BJ (cell line): ENCODE data around the gene LCN10. TPM values are rescaled to one million over a fixed set of nuclear protein-coding genes. Genes with fewer than 3 reads are reported as not detected.

Experiments used
- CTCF ChIA-PET: fragments of 350-600 bp; formaldehyde crosslinking; extraction: SDS; loops from one replicate; lab custom pipeline; 2021; ENCODE audit warnings: antibody characterized with exemption, inconsistent platforms; lab: Yijun Ruan, JAX
- POLR2A ChIA-PET: fragments of 300-600 bp; sonication (Branson Sonifier 250); formaldehyde crosslinking; extraction: SDS; loops from one replicate; lab custom pipeline; 2021; ENCODE audit warnings: antibody characterized with exemption; lab: Charles Lee
- DNase-seq: peaks from one replicate; pipeline ENCODE4 v3.0.0-alpha.2; 2011; ENCODE audit warnings: low read depth
- H3K27me3 ChIP-seq: 2 replicates; pipeline ENCODE4 v1.6.0; 2011; ENCODE audit warnings: low read length; ENCODE audit not compliant: control insufficient read depth, insufficient read depth
- H3K36me3 ChIP-seq: 2 replicates; pipeline ENCODE4 v1.5.1; 2011; ENCODE audit warnings: low read length; ENCODE audit not compliant: control insufficient read depth, insufficient read depth
- H3K4me3 ChIP-seq: 2 replicates; pipeline ENCODE4 v1.5.1; 2011; ENCODE audit warnings: low read depth, mild to moderate bottlenecking, control low read depth, low read length
- polyA plus RNA-seq: library from polyadenylated mRNA; depleted of rRNA; stranded (reverse); fragments of >200 nt; gene quantifications from 2 replicates; pipeline ENCODE4 v1.2.3, GENCODE V29; 2011
- TF ChIP-seq, protein P1 (sequence below): IDR thresholded peaks from 2 replicates; pipeline ENCODE4 v1.5.1; 2011; ENCODE audit warnings: low read depth, mild to moderate bottlenecking, control low read depth, inconsistent platforms, low read length, moderate library complexity; ENCODE audit not compliant: insufficient read depth

The LCN10 gene
- polyA plus RNA-seq, 1 experiment = not detected

DNA sequence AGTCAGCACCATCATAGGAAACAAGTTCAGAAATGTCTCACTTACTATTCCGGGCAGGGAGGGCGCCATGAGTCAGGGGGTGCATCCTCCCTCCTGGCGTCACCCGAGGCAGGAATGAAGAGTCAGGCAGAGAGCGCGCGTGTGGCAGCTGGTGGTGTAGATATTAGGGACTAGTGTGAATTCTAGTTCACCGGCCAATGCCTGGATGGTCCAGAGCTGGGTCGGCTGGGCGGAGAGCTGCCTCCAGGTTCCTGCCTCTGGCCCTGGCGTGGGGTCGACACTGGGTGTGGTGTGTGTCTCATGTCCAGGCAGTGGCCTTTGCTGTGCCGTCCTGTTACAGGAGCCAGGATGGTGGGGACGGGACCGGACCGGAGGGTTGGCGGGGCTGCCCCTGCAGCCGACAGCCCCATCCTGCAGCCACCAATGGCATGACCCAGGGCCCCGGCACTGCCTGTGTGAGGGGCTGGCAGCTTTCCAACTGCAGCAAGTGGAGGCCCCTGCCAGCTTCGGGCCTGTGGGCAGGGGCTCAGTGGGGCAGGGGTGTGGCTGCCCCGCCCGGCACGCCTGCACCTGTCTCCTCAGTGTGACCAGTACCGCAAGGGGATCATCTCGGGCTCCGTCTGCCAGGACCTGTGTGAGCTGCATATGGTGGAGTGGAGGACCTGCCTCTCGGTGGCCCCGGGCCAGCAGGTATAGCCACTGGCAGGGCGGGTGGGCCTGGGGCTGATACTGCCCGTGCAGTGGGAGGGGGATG is 21.2 kb downstream of the LCN10 start:
- DNase-seq = no peak
- CTCF ChIA-PET = no interaction called here
- TF ChIP-seq, protein P1, sequence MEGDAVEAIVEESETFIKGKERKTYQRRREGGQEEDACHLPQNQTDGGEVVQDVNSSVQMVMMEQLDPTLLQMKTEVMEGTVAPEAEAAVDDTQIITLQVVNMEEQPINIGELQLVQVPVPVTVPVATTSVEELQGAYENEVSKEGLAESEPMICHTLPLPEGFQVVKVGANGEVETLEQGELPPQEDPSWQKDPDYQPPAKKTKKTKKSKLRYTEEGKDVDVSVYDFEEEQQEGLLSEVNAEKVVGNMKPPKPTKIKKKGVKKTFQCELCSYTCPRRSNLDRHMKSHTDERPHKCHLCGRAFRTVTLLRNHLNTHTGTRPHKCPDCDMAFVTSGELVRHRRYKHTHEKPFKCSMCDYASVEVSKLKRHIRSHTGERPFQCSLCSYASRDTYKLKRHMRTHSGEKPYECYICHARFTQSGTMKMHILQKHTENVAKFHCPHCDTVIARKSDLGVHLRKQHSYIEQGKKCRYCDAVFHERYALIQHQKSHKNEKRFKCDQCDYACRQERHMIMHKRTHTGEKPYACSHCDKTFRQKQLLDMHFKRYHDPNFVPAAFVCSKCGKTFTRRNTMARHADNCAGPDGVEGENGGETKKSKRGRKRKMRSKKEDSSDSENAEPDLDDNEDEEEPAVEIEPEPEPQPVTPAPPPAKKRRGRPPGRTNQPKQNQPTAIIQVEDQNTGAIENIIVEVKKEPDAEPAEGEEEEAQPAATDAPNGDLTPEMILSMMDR = no peak

DNA sequence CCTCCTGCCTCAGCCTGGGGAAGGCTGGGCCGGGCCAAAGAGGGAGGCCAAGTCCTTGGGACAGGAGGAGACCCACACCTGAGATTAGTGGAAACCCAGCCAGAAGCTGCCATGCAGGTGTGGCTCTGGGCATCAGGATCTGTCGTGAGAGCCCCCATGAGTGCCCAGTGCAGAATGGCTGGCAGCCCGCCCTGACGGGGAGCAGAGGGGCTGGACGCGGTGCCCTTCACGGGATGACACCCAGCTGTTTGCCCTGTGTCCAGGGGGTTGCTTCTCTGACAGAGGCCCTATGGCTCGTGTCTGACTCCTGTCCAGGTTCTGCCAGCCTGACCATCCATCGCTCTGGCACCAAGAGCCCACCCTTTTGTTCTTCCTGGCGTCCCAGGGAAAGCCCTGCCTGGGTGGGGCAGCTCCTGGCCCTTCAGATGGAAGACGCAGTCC is 21.8 kb downstream of the LCN10 start:
- ChIA-PET POLR2A (no interaction called here), CTCF (no interaction called here)
- Histone ChIP-seq H3K4me3 (no peak overlapping the region), H3K36me3 (peaks cover 34% of the 10 kb centered on the region), H3K27me3 (peaks cover under 1% of the 10 kb centered on the region; the same call in 1 of the 2 replicates)
- DNase-seq = no peak
- TF ChIP-seq, protein P1 = no peak

More for the DNA sequence above, 21.2 kb downstream of the LCN10 start:
- no peak overlapping the region for H3K4me3 ChIP-seq
- no peaks in the 10 kb centered on the region for H3K27me3 ChIP-seq
- peaks cover 38% of the 10 kb centered on the region for H3K36me3 ChIP-seq
- POLR2A ChIA-PET = no interaction called here

DNA sequence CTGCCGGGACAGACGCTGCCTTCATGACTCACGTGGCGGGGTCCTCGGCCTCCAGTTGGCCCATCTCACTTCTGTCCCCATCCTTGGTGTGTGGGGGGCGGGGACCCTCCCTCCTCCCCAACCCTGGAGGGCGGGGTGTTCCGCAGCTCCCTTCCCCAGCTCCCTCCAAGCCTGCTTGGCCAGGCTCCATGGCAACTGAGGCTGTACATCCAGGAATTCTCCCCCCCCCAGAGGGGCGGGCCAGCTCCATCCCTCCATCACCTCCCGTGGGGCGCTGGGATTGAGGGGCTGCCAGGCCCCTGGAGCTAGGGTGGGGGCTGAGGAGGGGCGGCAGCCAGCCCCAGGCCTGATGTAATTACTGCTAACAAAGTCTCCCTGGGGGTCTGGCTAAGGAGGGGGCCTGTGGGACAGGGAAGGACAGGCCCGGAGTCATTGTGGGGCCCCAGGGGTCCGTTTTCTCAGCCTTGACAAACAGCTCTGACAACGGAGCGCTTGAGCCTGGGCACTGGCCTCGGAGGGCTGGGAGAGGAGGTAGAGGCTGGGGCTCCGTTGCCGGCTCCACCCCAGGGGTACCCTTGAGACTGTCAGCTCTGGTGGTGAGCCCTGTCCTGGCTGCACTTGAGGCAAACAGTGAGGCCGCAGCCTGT is 22.4 kb downstream of the LCN10 start:
- Histone ChIP-seq H3K36me3 (peaks cover 32% of the 10 kb centered on the region), H3K4me3 (no peak overlapping the region), H3K27me3 (peaks cover 1% of the 10 kb centered on the region; the same call in 1 of the 2 replicates)
- DNase-seq = no peak
- TF ChIP-seq, protein P1 = no peak
- ChIA-PET CTCF (interaction anchor here (0.8 kb wide), 1 partner anchor 46 kb away, joined by 3 read pairs; no protein-coding TSS in a partner anchor), POLR2A (no interaction called here)

DNA sequence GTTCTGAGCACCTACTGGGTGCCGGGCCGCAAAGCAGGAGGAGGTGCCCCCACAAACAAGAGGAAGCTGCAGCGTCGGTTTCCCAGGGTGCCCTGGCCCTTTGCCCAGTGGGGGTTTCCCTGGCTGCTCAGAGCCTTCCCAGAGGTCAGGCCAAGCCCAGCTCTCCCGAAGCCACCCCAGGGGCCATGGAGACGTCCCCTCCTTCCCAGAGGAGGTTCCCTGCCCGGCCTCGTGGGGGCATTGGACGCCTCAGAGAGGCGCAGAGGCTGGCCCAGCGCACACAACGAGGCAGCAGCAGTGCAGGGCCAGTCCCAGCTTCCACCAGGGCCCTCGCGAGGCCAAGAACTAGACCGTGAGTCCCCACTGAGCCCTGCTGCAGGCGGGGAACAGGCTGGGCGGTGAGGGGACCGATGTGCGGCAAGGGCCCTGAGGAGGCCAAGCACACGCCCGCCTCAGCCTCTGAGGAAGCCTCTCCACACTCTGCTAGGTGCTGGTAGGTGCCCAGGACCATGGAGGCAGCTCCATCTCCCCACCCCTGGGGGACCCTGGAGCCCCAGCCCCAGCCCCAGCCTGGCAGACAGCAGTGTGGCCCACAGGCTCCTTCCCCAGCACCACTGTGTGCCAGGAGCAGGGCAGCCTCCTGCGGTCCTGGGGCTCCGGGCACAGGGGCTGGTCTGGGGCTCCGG is 23.4 kb downstream of the LCN10 start:
- TF ChIP-seq, protein P1 = no peak
- Histone ChIP-seq H3K27me3 (peaks cover 1% of the 10 kb centered on the region; the same call in 1 of the 2 replicates), H3K36me3 (peaks cover 25% of the 10 kb centered on the region), H3K4me3 (no peak overlapping the region)
- POLR2A ChIA-PET = interaction anchor here (1.0 kb wide), 1 partner anchor 9 kb away, joined by 4 read pairs; no protein-coding TSS in a partner anchor
- CTCF ChIA-PET = no interaction called here
- DNase-seq = no peak
